ENCODE results near the gene PTOV1.

- TF ChIP-seq, protein P1, sequence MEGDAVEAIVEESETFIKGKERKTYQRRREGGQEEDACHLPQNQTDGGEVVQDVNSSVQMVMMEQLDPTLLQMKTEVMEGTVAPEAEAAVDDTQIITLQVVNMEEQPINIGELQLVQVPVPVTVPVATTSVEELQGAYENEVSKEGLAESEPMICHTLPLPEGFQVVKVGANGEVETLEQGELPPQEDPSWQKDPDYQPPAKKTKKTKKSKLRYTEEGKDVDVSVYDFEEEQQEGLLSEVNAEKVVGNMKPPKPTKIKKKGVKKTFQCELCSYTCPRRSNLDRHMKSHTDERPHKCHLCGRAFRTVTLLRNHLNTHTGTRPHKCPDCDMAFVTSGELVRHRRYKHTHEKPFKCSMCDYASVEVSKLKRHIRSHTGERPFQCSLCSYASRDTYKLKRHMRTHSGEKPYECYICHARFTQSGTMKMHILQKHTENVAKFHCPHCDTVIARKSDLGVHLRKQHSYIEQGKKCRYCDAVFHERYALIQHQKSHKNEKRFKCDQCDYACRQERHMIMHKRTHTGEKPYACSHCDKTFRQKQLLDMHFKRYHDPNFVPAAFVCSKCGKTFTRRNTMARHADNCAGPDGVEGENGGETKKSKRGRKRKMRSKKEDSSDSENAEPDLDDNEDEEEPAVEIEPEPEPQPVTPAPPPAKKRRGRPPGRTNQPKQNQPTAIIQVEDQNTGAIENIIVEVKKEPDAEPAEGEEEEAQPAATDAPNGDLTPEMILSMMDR (IDR thresholded peaks at IDR 0.05): no peak
- no peak for TF ChIP-seq POLR2A (IDR thresholded peaks at IDR 0.05)
These were observed 40.4 kb downstream of the PTOV1 start for GRCh38 chr19:49891393-49891792.
